Mesenchymal stem cell (in vitro differentiated cells and primary cell): ENCODE results near the gene LHCGR.

Experiments used
- DNase-seq: peaks from one replicate; pipeline ENCODE4 v3.0.0-alpha.2; 2013
- H2AFZ ChIP-seq: one replicate; pipeline ENCODE4 v1.6.1; 2013; ENCODE audit warnings: low read depth, mild to moderate bottlenecking, control low read depth, inconsistent platforms, low read length, moderate library complexity
- H2AK5ac ChIP-seq: 2 replicates; pipeline ENCODE4 v1.6.1; 2013; ENCODE audit warnings: low read length, moderate library complexity, mild to moderate bottlenecking, inconsistent platforms; ENCODE audit not compliant: severe bottlenecking
- H2BK120ac ChIP-seq: one replicate; pipeline ENCODE4 v1.6.1; 2013; ENCODE audit warnings: low read depth, mild to moderate bottlenecking, inconsistent platforms, low read length, moderate library complexity
- H2BK12ac ChIP-seq, 2 experiments: one replicate each; pipeline ENCODE4 v1.6.1; 2013; ENCODE audit warnings: inconsistent platforms in 2 of 2, low read length in 2 of 2, mild to moderate bottlenecking in 2 of 2, moderate library complexity in 2 of 2, control low read depth in 1 of 2
- H2BK15ac ChIP-seq: one replicate; pipeline ENCODE4 v1.6.1; 2013; ENCODE audit warnings: mild to moderate bottlenecking, low read depth, inconsistent platforms; ENCODE audit not compliant: poor library complexity, severe bottlenecking
- H2BK5ac ChIP-seq: 2 replicates; pipeline ENCODE4 v1.6.1; 2013; ENCODE audit warnings: low read depth, mild to moderate bottlenecking, low read length, control low read depth, inconsistent platforms; ENCODE audit not compliant: poor library complexity, severe bottlenecking
- H3K14ac ChIP-seq, 2 experiments: one replicate each; pipeline ENCODE4 v1.6.1; 2013; ENCODE audit warnings: inconsistent platforms in 2 of 2, low read length in 2 of 2, control low read depth in 1 of 2, mild to moderate bottlenecking in 1 of 2, moderate library complexity in 1 of 2
- H3K18ac ChIP-seq, 2 experiments: one replicate each; pipeline ENCODE4 v1.6.1; 2013; ENCODE audit warnings: inconsistent platforms in 2 of 2, low read length in 2 of 2, control low read depth in 1 of 2, low read depth in 1 of 2, mild to moderate bottlenecking in 1 of 2
- H3K23ac ChIP-seq, 2 experiments: one replicate each; pipeline ENCODE4 v1.6.1; 2013; ENCODE audit warnings: inconsistent platforms in 2 of 2, low read length in 2 of 2, mild to moderate bottlenecking in 2 of 2, moderate library complexity in 2 of 2, control low read depth in 1 of 2
- H3K27ac ChIP-seq: 2 replicates; pipeline ENCODE4 v1.5.1; 2013; ENCODE audit warnings: mild to moderate bottlenecking, moderate library complexity, low read length, control low read depth, inconsistent platforms; ENCODE audit not compliant: poor library complexity, severe bottlenecking
- H3K27me3 ChIP-seq, 2 experiments: 2 replicates each; pipeline versions ENCODE4 v1.6.1 to v1.7.0; 2013; ENCODE audit warnings: low read length in 2 of 2, mild to moderate bottlenecking in 2 of 2, moderate library complexity in 2 of 2, control low read depth in 1 of 2, inconsistent platforms in 1 of 2; ENCODE audit not compliant: control insufficient read depth in 1 of 2, insufficient read depth in 1 of 2
- H3K36me3 ChIP-seq, 2 experiments: 2 replicates each; pipeline versions ENCODE4 v1.6.1 to v1.7.0; 2013; ENCODE audit warnings: low read length in 2 of 2, control low read depth in 1 of 2, inconsistent platforms in 1 of 2, low read depth in 1 of 2, mild to moderate bottlenecking in 1 of 2; ENCODE audit not compliant: insufficient read depth in 2 of 2, control insufficient read depth in 1 of 2
- H3K4ac ChIP-seq, 2 experiments: one replicate each; pipeline ENCODE4 v1.6.1; 2013; ENCODE audit warnings: inconsistent platforms in 2 of 2, low read length in 2 of 2, mild to moderate bottlenecking in 2 of 2, moderate library complexity in 2 of 2, control low read depth in 1 of 2, low read depth in 1 of 2
- H3K4me1 ChIP-seq: 2 replicates; pipeline ENCODE4 v1.6.1; 2013; ENCODE audit warnings: low read depth, low read length, control low read depth; ENCODE audit not compliant: control insufficient read depth, insufficient read depth
- H3K4me2 ChIP-seq: 2 replicates; pipeline ENCODE4 v1.6.1; 2013; ENCODE audit warnings: low read length, mild to moderate bottlenecking, inconsistent platforms; ENCODE audit not compliant: poor library complexity, severe bottlenecking
- H3K4me3 ChIP-seq, 2 experiments: 2 replicates each; pipeline versions ENCODE4 v1.5.1 to v1.7.0; 2013; ENCODE audit warnings: low read length in 2 of 2, mild to moderate bottlenecking in 2 of 2, control low read depth in 1 of 2, low read depth in 1 of 2; ENCODE audit not compliant: insufficient read depth in 1 of 2
- H3K79me1 ChIP-seq: replicated peaks from 2 replicates; pipeline ENCODE4 v1.6.1; 2013; ENCODE audit warnings: mild to moderate bottlenecking, control low read depth, low read length, inconsistent platforms; ENCODE audit not compliant: poor library complexity, severe bottlenecking
- H3K9ac ChIP-seq: 2 replicates; pipeline ENCODE4 v1.7.0; 2013; ENCODE audit warnings: mild to moderate bottlenecking, low read length, moderate library complexity
- H3K9me3 ChIP-seq: 2 replicates; pipeline ENCODE4 v1.7.0; 2013; ENCODE audit warnings: mild to moderate bottlenecking, low read length; ENCODE audit not compliant: control insufficient read depth
- H4K8ac ChIP-seq: one replicate; pipeline ENCODE4 v1.6.1; 2013; ENCODE audit warnings: inconsistent platforms, mild to moderate bottlenecking, low read length, moderate library complexity
- H4K91ac ChIP-seq: one replicate; pipeline ENCODE4 v1.6.1; 2013; ENCODE audit warnings: mild to moderate bottlenecking, low read length, inconsistent platforms
- WGBS: methylation state at CpG from one replicate; pipeline ENCODE4 v1.1.7; 2013; ENCODE audit warnings: mixed read lengths; 5-methylcytosine and 5-hydroxymethylcytosine counted together

Gene LHCGR

GRCh38 chr2:48756289-48756688, 765 bp upstream of the LHCGR start:
- H3K4ac ChIP-seq = no peak overlapping the region
- WGBS = 86% methylated on average over 3 of the region's 3 CpGs
- H3K27ac ChIP-seq = no peak overlapping the region
- no peak overlapping the region for H2AK5ac ChIP-seq
- H3K23ac ChIP-seq = no peak overlapping the region
- H3K79me1 ChIP-seq = no peaks in the 10 kb centered on the region
- peaks cover 23 to 25% of the 10 kb centered on the region in 2 experiments for H3K27me3 ChIP-seq
- H4K91ac ChIP-seq = no peak overlapping the region
- H2AFZ ChIP-seq = no peak overlapping the region
- no peak overlapping the region for H2BK120ac ChIP-seq
- H2BK5ac ChIP-seq = no peak overlapping the region
- no peak overlapping the region for H3K9ac ChIP-seq
- no peak overlapping the region for H3K4me3 ChIP-seq
- H4K8ac ChIP-seq = no peak overlapping the region
- DNase-seq = no peak
- no peaks in the 10 kb centered on the region for H3K36me3 ChIP-seq
- H3K14ac ChIP-seq = no peak overlapping the region
- H3K9me3 ChIP-seq = no peaks in the 10 kb centered on the region
- H3K4me2 ChIP-seq = no peak overlapping the region
- no peak overlapping the region for H2BK15ac ChIP-seq
- peaks cover 5% of the 10 kb centered on the region for H3K4me1 ChIP-seq
- H3K18ac ChIP-seq = no peak overlapping the region
- no peak overlapping the region for H2BK12ac ChIP-seq

GRCh38 chr2:48754874-48755273, 650 bp downstream of the LHCGR start:
- peak overlapping the region in 1 of 2 experiments; percentile 63 for H3K23ac ChIP-seq
- H3K27me3 ChIP-seq = peaks cover 23 to 25% of the 10 kb centered on the region in 2 experiments
- H2BK15ac ChIP-seq = no peak overlapping the region
- no peak overlapping the region for H3K4ac ChIP-seq
- H4K8ac ChIP-seq = no peak overlapping the region
- H2BK120ac ChIP-seq = no peak overlapping the region
- no peak overlapping the region for H3K18ac ChIP-seq
- H3K9ac ChIP-seq = peak overlapping the region; percentile 11
- no peak overlapping the region for H2BK12ac ChIP-seq
- no peaks in the 10 kb centered on the region for H3K9me3 ChIP-seq
- no peak overlapping the region for H3K27ac ChIP-seq
- H3K4me2 ChIP-seq = no peak overlapping the region
- H3K36me3 ChIP-seq = no peaks in the 10 kb centered on the region
- H3K79me1 ChIP-seq = no peaks in the 10 kb centered on the region
- no peak overlapping the region for H2AK5ac ChIP-seq
- H3K4me1 ChIP-seq = peaks cover 5% of the 10 kb centered on the region
- DNase-seq = no peak
- WGBS = 89% methylated on average over 10 of the region's 10 CpGs
- H3K14ac ChIP-seq = peak overlapping the region in 1 of 2 experiments; percentile 9
- no peak overlapping the region for H2BK5ac ChIP-seq
- H3K4me3 ChIP-seq = peak overlapping the region in 1 of 2 experiments; percentile 55
- H2AFZ ChIP-seq = no peak overlapping the region
- H4K91ac ChIP-seq = no peak overlapping the region

GRCh38 chr2:48753228-48753627, 2.3 kb downstream of the LHCGR start:
- peaks cover 23 to 25% of the 10 kb centered on the region in 2 experiments for H3K27me3 ChIP-seq
- no peak for DNase-seq
- no peak overlapping the region for H2AFZ ChIP-seq
- WGBS = 83% methylated on average over 1 of the region's 1 CpG
- peaks cover 5% of the 10 kb centered on the region for H3K4me1 ChIP-seq
- no peak overlapping the region for H3K23ac ChIP-seq
- no peaks in the 10 kb centered on the region for H3K79me1 ChIP-seq
- H2AK5ac ChIP-seq = no peak overlapping the region
- H3K36me3 ChIP-seq = no peaks in the 10 kb centered on the region
- H3K4me2 ChIP-seq = no peak overlapping the region
- H2BK12ac ChIP-seq = no peak overlapping the region
- no peak overlapping the region for H2BK5ac ChIP-seq
- H4K8ac ChIP-seq = no peak overlapping the region
- no peak overlapping the region for H3K14ac ChIP-seq
- no peaks in the 10 kb centered on the region for H3K9me3 ChIP-seq
- no peak overlapping the region for H3K4me3 ChIP-seq
- no peak overlapping the region for H3K9ac ChIP-seq
- H2BK120ac ChIP-seq = no peak overlapping the region
- no peak overlapping the region for H3K18ac ChIP-seq
- H3K4ac ChIP-seq = no peak overlapping the region
- H4K91ac ChIP-seq = no peak overlapping the region
- H3K27ac ChIP-seq = no peak overlapping the region
- no peak overlapping the region for H2BK15ac ChIP-seq

- Histone ChIP-seq H3K27me3 (peaks cover 7 to 11% of the 10 kb centered on the region in 2 experiments), H3K9me3 (no peaks in the 10 kb centered on the region), H3K4ac (no peak overlapping the region), H3K4me2 (no peak overlapping the region), H3K36me3 (no peaks in the 10 kb centered on the region), H3K23ac (no peak overlapping the region), H3K27ac (no peak overlapping the region), H2BK15ac (no peak overlapping the region), H2AFZ (no peak overlapping the region), H3K4me3 (no peak overlapping the region), H3K18ac (no peak overlapping the region), H2AK5ac (no peak overlapping the region), H3K14ac (no peak overlapping the region), H2BK5ac (no peak overlapping the region), H3K79me1 (no peaks in the 10 kb centered on the region), H3K4me1 (peaks cover under 1% of the 10 kb centered on the region), H2BK12ac (no peak overlapping the region), H4K91ac (no peak overlapping the region), H2BK120ac (no peak overlapping the region), H4K8ac (no peak overlapping the region), H3K9ac (no peak overlapping the region)
- DNase-seq = no peak
Observed at GRCh38 chr2:48750128-48750739, 5.3 kb downstream of the LHCGR start.
